Brain microvascular endothelial cell (primary cell): Measurements from ENCODE around the gene CNRIP1.

Experiments
- DNase-seq: peaks from one replicate; pipeline ENCODE4 v3.0.0-alpha.2; 2020
- H3K27ac ChIP-seq: fragments of 250-450 bp; sonication (Bioruptor Pico); 2 replicates; pipeline ENCODE4 v1.5.1; 2020; ENCODE audit warnings: mild to moderate bottlenecking, moderate library complexity
- H3K27me3 ChIP-seq: fragments of 250-450 bp; sonication (Bioruptor Pico); replicated peaks from 2 replicates; pipeline ENCODE4 v1.5.1; 2020; ENCODE audit warnings: mild to moderate bottlenecking
- H3K36me3 ChIP-seq: fragments of 250-450 bp; sonication (Bioruptor Pico); replicated peaks from 2 replicates; pipeline ENCODE4 v1.5.1; 2020; ENCODE audit warnings: mild to moderate bottlenecking
- H3K4me3 ChIP-seq: 2 replicates; pipeline ENCODE4 v1.5.1; 2011; ENCODE audit warnings: low read depth, mild to moderate bottlenecking, control low read depth, low read length, moderate library complexity
- CTCF ChIP-seq: IDR thresholded peaks from 2 replicates; pipeline ENCODE4 v1.5.1; 2011; ENCODE audit warnings: low read depth, mild to moderate bottlenecking, moderate library complexity, low read length, control low read depth, inconsistent platforms; ENCODE audit errors: missing control alignments
- in situ Hi-C: cut with HindIII; loops from 2 replicates; pipeline ENCODE4 v1.10.0; 2017; ENCODE audit warnings: low sequenced_read_pairs, low pct_ligation_motif_present

The CNRIP1 gene

GRCh38 chr2:68250196-68250595, 69.6 kb downstream of the CNRIP1 start:
- no peak overlapping the region for H3K27ac ChIP-seq
- H3K4me3 ChIP-seq, result peak overlapping the region; percentile 79
- H3K36me3 ChIP-seq, result no peaks in the 10 kb centered on the region
- in situ Hi-C loops, result no loop called here
- DNase-seq, result no peak
- no peaks in the 10 kb centered on the region for H3K27me3 ChIP-seq
- TF ChIP-seq CTCF, result no peak

- TF ChIP-seq CTCF, result no peak
- no peak overlapping the region for H3K4me3 ChIP-seq
- H3K36me3 ChIP-seq, result no peaks in the 10 kb centered on the region
- in situ Hi-C loops, result no loop called here
- H3K27ac ChIP-seq, result no peak overlapping the region
- no peaks in the 10 kb centered on the region for H3K27me3 ChIP-seq
- no peak for DNase-seq
Measured at GRCh38 chr2:68248806-68249205, 70.9 kb downstream of the CNRIP1 start.

GRCh38 chr2:68248361-68248760, 71.4 kb downstream of the CNRIP1 start:
- DNase-seq, result no peak
- Histone ChIP-seq H3K27me3 (no peaks in the 10 kb centered on the region), H3K27ac (no peak overlapping the region), H3K36me3 (no peaks in the 10 kb centered on the region), H3K4me3 (no peak overlapping the region)
- no peak for TF ChIP-seq CTCF
- in situ Hi-C loops, result no loop called here

- DNase-seq, result no peak
- H3K4me3 ChIP-seq, result no peak overlapping the region
- no peak overlapping the region for H3K27ac ChIP-seq
- no peak for TF ChIP-seq CTCF
- in situ Hi-C loops, result no loop called here
- no peaks in the 10 kb centered on the region for H3K27me3 ChIP-seq
- H3K36me3 ChIP-seq, result no peaks in the 10 kb centered on the region
Measured at GRCh38 chr2:68246396-68246795, 73.4 kb downstream of the CNRIP1 start.

GRCh38 chr2:68245672-68246071, 74.1 kb downstream of the CNRIP1 start:
- Histone ChIP-seq H3K4me3 (no peak overlapping the region), H3K27ac (no peak overlapping the region), H3K36me3 (no peaks in the 10 kb centered on the region), H3K27me3 (no peaks in the 10 kb centered on the region)
- no peak for TF ChIP-seq CTCF
- no peak for DNase-seq
- in situ Hi-C loops, result no loop called here

GRCh38 chr2:68245066-68245465, 74.7 kb downstream of the CNRIP1 start:
- no peak overlapping the region for H3K27ac ChIP-seq
- no peak for DNase-seq
- H3K4me3 ChIP-seq, result no peak overlapping the region
- in situ Hi-C loops, result no loop called here
- H3K27me3 ChIP-seq, result no peaks in the 10 kb centered on the region
- no peaks in the 10 kb centered on the region for H3K36me3 ChIP-seq
- TF ChIP-seq CTCF, result no peak
